D721Med (cell line): ENCODE data around the gene SLC38A1.
A peak's percentile ranks its signal among the peaks of the same experiment; 100 is the strongest.

Experiments
- DNase-seq: peaks from one replicate; pipeline ENCODE4 v3.0.0; 2011; ENCODE audit warnings: low spot score; ENCODE audit not compliant: insufficient read length
- FAIRE-seq: peaks from 2 replicates; lab custom pipeline; 2011; peaks lifted over from hg19 to GRCh38; lab: Jason Lieb, UNC
- CTCF ChIP-seq: IDR thresholded peaks from 2 replicates; pipeline ENCODE4 v1.5.1; 2012; ENCODE audit warnings: mild to moderate bottlenecking, control low read depth; ENCODE audit not compliant: insufficient read depth; ENCODE audit errors: missing control alignments

The SLC38A1 gene

GRCh38 chr12:46158501-46158900 is 110.3 kb downstream of the SLC38A1 start:
- TF ChIP-seq CTCF: no peak
- DNase-seq: no peak
- FAIRE-seq: no peak

GRCh38 chr12:46154221-46154985 is 114.4 kb downstream of the SLC38A1 start:
- FAIRE-seq (no peak), DNase-seq (no peak)
- no peak for TF ChIP-seq CTCF

- peak; percentile 46 for TF ChIP-seq CTCF
- FAIRE-seq (no peak), DNase-seq (no peak)
These were observed 115.5 kb downstream of the SLC38A1 start for GRCh38 chr12:46153268-46153872.

GRCh38 chr12:46152456-46152855 is 116.4 kb downstream of the SLC38A1 start:
- no peak for TF ChIP-seq CTCF

GRCh38 chr12:46150735-46151134 is 118.1 kb downstream of the SLC38A1 start:
- no peak for TF ChIP-seq CTCF
- DNase-seq (no peak), FAIRE-seq (no peak)

More at GRCh38 chr12:46152456-46152855, 116.4 kb downstream of the SLC38A1 start:
- DNase-seq: no peak
- FAIRE-seq: no peak

- FAIRE-seq (no peak), DNase-seq (no peak)
- no peak for TF ChIP-seq CTCF
These were observed 118.9 kb downstream of the SLC38A1 start for GRCh38 chr12:46149905-46150304.

- DNase-seq: no peak
- no peak for FAIRE-seq
- TF ChIP-seq CTCF: no peak
These were observed 119.8 kb downstream of the SLC38A1 start for GRCh38 chr12:46149079-46149464.
